Epidermal melanocyte (primary cell): ENCODE data around the gene TAP2.

Experiments
- DNase-seq: peaks from one replicate; pipeline ENCODE4 v3.0.0; 2011; ENCODE audit warnings: low spot score; ENCODE audit not compliant: insufficient read length

The TAP2 gene

DNA sequence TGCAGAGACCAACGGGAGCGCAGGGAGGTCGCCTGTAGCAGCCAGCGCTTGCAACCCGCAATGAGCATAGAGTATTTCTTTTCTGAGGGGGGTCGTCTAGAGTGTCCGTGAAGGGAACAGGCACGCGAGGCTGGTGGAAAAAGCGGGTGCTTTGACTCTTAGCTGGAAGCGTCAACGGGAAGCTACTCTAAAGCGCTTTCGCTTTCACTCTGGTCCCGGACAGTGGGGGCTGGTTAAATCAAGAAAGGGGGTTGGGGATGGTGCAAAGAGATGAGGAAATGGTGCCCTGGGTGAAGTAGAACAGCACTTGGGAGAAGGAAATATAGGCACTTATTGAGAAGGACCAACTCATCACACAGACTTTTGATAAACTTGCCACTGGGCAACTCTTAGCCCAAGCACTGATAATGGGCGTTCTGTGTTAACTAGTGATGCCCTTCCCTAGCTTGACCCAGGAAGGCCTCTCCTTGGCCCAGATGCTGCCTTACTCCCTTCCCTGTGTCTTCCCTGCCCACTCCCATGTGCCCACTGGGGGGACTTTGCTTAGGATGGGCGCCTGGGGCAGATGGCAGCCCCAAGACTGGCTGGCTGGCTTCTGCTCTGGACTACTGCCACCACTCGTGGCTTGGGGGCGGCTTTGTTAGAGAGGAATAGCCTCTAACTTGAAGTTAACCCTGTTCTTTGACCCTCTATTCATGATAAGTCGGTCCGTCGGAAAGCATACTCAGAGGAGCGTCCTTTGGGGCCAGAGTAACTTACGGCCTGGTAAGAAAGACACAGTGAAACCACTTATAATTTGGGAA lies 16.0 kb upstream of the TAP2 start:
- DNase-seq: peak; percentile 26

GRCh38 chr6:32853541-32854375 lies 15.2 kb upstream of the TAP2 start, which contains the start of the genes PSMB9 and TAP1:
Gene PSMB9, plus strand, starts transcription at chr6:32854192. Its CDS starts 38 bp downstream, at chr6:32854230.
Gene TAP1, minus strand, starts transcription at chr6:32853704. Its CDS starts 68 bp downstream, at chr6:32853636.
- peak; percentile 92 for DNase-seq

DNA sequence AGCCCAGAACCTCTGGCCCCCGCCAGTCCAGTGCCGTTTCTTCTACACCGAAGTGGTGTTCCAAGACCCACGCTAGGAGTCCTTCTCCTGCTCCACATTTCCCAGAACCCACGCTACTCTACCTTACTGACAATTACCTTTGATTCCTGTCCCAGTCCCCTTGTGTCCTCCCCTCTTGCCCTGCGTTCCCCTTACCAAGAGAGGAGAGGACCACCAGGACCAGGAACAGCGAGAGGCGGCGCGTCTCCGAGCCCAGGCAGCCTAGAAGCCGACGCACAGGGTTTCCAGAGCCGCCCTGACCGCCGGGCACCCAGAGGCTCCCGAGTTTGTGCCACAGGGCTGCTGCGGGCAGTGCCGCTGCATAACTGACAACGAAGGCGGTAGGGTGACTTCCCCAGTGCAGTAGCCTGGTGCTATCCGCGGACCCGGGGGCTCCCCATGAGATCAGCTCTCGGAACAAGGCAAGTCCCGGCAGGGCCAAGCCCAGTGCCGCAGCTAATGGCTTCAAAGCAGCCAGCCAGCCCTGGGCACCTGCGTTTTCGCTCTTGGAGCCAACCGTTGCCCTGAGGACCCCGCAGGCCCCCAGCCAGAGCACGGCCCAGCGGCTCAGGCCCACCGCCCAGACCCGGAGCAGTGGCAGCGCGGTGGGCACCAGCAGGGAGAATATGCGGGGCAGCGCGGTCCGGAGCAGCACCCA lies 14.5 kb upstream of the TAP2 start:
- no peak for DNase-seq

DNA sequence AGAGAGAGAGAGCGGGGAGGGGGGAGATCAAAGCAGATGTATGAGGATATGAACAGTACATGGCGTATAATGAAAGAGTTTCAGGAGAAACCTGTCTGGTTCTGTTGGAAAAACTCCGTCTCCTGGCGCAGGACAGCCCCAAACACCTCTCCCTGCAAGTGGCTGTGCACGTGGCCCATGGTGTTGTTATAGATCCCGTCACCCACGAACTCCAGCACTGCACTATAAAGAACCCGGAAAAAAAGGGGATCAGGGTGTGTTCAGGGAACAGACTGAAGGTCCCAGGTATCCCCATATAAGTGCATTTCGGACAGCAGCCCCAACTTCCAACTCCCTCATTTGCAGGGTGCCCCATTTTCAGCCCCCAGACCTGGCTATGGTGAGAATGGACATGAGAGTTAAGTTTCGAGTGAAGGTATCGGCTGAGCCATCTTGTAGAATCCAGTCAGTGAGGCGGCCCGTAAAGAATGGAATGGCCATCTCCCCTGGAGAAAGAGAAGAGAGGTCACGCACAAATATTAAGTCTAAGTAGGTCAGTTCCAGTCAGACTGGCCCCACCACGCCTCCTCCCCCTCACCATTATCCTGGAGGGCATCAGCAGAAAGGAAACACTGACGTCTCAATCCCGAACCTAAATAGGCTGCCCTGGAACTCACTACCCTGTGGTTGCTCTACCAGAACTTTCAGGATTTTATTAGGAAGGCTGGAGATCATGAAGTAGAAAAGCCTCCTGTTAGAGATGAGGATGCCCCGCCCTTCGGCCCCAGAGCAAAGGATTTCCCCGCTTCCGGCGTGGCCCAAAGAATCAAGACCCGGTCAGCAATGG lies 13.7 kb upstream of the TAP2 start:
- peak; percentile 22 for DNase-seq

DNA sequence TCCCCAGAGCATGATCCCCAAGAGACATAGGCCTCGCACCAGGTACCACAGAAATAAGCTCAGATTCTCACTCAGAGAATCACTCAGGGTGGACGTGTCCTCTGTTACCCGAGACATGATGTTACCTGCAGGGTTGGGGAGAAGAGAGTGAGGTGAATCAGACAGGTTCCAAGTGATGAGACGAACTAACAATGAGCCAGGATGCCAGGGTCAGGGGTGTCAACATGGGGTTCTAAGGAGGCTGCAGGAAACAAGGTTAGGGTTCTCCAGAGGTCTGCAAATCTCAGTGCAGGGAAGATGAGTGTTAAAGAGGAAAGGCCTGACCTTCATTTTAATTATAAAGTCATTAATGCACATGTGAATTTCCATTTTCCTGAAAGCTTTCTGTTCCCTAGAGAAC lies 12.5 kb upstream of the TAP2 start:
- DNase-seq: no peak

DNA sequence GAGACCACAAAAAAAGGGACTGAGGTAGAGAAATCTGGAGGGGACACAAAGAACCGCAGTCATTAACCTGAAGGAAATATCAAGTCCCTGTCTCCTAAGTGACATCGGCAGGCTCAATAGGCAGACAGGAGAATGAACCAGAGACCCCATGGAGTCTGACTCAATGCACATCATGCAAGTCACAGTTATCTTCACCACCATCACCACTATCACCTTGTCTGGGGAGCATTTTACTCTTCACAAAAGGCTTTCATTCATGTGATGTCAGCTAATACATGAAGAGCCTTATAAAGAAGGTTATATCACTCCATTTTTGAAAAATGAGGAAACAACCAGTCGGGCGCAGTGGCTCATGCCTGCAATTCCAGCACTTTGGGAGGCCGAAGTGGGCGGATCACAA lies 10.6 kb upstream of the TAP2 start:
- no peak for DNase-seq

GRCh38 chr6:32847795-32848194 lies 9.3 kb upstream of the TAP2 start:
- no peak for DNase-seq

- DNase-seq: no peak
Observed at GRCh38 chr6:32847004-32847403, 8.5 kb upstream of the TAP2 start.

- no peak for DNase-seq
Observed at GRCh38 chr6:32845384-32845884, 6.9 kb upstream of the TAP2 start.

- no peak for DNase-seq
Observed at GRCh38 chr6:32844839-32845383, 6.4 kb upstream of the TAP2 start.

GRCh38 chr6:32843979-32844838 lies 5.7 kb upstream of the TAP2 start, which contains the start of gene PSMB8:
Gene PSMB8, minus strand, starts transcription at chr6:32844047. Its CDS starts 51 bp downstream, at chr6:32843996.
- peak; percentile 68 for DNase-seq

- DNase-seq: no peak
Observed at GRCh38 chr6:32843331-32843978, 4.9 kb upstream of the TAP2 start.

DNA sequence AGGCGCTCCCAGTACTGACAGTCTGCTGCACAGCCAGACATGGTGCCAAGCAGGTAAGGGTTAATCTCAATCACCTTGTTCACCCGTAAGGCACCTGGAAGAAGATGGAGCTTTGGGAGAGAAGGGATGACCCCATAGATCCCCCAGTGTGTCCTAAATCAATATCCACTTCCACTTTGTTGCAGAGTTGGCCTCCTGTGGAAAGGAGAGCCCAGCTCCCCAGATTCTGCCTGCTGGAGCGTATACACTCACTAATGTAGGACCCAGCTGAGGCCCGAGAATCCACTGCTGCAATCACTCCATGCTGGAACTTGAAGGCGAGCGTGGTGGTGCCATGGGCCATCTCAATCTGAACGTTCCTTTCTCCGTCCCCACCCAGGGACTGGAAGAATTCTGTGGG lies 4.2 kb upstream of the TAP2 start:
- DNase-seq: no peak

GRCh38 chr6:32842021-32842650 lies 3.6 kb upstream of the TAP2 start:
- DNase-seq: no peak

- no peak for DNase-seq
Observed at GRCh38 chr6:32840604-32841246, 2.2 kb upstream of the TAP2 start.

GRCh38 chr6:32839356-32839755 lies 817 bp upstream of the TAP2 start:
- DNase-seq: no peak

DNA sequence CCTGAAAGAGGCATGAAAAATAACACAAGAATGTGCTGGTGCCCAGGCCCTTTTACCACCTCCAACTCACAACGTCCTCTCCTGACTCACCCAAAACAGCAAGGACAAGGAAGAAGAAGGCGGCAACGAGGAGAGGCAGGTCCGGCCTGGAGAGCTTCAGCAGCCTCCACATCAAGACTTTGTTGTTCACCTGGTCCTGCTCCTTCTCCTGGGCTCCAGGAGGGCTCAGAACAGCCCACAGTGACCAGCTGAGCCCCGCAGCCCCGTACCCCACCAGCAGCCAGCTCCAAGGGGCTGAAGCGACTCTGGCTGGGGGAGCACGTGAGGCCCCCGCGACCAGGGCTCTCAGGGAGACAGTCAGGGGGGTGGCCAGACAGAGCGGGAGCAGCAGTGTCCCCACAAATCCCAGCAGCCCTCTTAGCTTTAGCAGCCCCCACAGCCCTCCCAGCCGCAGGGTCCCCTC lies 857 bp downstream of the TAP2 start:
- DNase-seq: no peak

GRCh38 chr6:32836873-32837272 lies 1.7 kb downstream of the TAP2 start:
- DNase-seq: no peak
